ENCODE data around the gene HYDIN.
"Not testable (repeated sequence)": the region's sequence is repeated elsewhere in the genome, so short reads cannot be mapped to it uniquely, and the experiment has no call there.

DNA sequence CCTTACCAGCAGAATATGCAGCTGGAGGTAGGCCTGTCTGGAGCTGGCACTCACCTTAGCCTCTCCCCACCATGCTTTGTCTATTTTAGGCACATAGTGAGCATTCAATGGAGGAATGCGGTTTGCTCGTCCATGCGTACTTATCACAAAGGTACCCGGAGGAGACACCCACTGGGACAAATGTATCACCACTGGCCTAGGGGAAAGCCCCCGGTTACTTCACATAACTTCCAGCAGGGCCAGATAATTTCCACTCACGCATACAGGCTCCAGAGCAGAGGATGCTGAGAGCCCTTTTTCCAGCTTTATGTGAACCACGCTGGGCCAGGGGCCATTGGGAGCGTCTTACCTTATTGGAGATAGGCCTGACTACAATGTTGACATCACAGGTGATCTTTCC is 348.2 kb downstream of the HYDIN start:
- TF ChIP-seq, protein P1, sequence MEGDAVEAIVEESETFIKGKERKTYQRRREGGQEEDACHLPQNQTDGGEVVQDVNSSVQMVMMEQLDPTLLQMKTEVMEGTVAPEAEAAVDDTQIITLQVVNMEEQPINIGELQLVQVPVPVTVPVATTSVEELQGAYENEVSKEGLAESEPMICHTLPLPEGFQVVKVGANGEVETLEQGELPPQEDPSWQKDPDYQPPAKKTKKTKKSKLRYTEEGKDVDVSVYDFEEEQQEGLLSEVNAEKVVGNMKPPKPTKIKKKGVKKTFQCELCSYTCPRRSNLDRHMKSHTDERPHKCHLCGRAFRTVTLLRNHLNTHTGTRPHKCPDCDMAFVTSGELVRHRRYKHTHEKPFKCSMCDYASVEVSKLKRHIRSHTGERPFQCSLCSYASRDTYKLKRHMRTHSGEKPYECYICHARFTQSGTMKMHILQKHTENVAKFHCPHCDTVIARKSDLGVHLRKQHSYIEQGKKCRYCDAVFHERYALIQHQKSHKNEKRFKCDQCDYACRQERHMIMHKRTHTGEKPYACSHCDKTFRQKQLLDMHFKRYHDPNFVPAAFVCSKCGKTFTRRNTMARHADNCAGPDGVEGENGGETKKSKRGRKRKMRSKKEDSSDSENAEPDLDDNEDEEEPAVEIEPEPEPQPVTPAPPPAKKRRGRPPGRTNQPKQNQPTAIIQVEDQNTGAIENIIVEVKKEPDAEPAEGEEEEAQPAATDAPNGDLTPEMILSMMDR (IDR thresholded peaks at IDR 0.05; ENCODE audit: low read depth, low read length), result not testable (repeated sequence)
- TF ChIP-seq EZH2phosphoT487 (IDR thresholded peaks at IDR 0.05; ENCODE audit: low read depth), result not testable (repeated sequence)

All from OCI-LY3 (cell line).